ENCODE data around the gene SPATA9. TPM values are rescaled to one million over a fixed set of nuclear protein-coding genes. Genes with fewer than 3 reads are reported as not detected.
A peak's percentile ranks its signal among the peaks of the same experiment; 100 is the strongest.

Gene SPATA9
- total and polyA plus RNA-seq, 9 of the 15 experiments (the other 6 are each of a cell fraction or from before 2014, with no cell fraction given): 0.16 to 5.5 (median 0.39) TPM; not detected in 3

DNA sequence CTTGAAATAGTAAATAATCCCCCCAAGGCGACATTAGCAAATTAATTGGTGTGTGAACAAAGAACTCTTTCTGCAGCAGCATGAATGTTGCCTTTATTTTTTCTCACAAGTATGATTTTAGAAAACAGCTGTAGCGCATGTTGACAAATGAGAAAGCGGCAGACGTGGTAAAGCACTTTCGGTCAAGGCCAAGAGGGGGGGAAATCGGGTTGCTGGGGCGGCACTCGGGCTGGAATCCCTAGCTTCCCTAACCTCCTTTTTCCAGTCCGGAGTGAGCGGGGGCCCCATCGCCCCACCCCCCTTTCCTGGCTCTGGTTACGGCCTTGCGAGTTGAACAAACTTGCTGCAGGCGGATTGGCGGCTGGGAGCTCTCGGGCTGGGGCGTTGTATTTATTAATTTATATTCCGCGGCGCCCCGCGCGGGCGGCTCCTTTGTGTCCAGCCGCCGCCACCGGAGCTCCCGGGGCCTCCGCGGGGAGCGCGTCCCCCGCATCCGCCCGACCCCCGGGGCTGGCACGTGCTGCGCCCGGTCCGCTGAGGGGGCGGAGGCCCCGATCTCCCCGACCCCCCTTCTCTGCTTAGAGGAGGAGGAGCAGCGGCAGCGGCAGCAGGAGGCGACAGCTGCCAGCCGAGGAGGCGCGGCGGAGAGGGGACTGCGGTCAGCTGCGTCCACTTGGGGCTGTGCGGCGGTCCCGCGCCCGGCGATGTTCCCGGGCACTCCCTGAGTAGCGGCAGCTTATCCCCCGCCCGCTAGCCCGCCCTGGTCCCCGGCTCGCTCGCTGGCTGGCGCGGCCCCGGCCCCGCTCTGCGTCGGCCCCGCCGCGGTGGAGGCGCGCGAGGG lies 48.2 kb upstream of the SPATA9 start, which contains the start of gene RHOBTB3 (continued):
- TF ChIP-seq PCBP1 (IDR thresholded peaks at IDR 0.05; ENCODE audit: low read depth, low read length, poor library complexity, severe bottlenecking) (peak; percentile 66), PCBP2 (IDR thresholded peaks at IDR 0.05; ENCODE audit: low read depth, low read length, poor library complexity, severe bottlenecking) (no peak), ZZZ3 (IDR thresholded peaks at IDR 0.05) (no peak), EHMT2 (IDR thresholded peaks at IDR 0.05) (no peak), STAT6 (CRISPR knock-in tag; IDR thresholded peaks at IDR 0.05) (no peak; the same call in 1 of the 2 replicates), ZBTB49 (CRISPR knock-in tag; IDR thresholded peaks at IDR 0.05; ENCODE audit: borderline replicate concordance) (no peak), SMAD3 (CRISPR knock-in tag; conservative IDR thresholded peaks at IDR 0.05) (0 out of 2 replicates have a peak, but pooled peaks have one; percentile 54), NCOA4 (IDR thresholded peaks at IDR 0.05; ENCODE audit: partially characterized antibody) (no peak), ILF3 (IDR thresholded peaks at IDR 0.05; ENCODE audit: borderline replicate concordance) (peak; percentile 30; the same call in 1 of the 2 replicates), TCF3 (CRISPR knock-in tag; IDR thresholded peaks at IDR 0.05) (peak; percentile 12; the same call in 1 of the 2 replicates)
- TF ChIP-seq, protein P1, sequence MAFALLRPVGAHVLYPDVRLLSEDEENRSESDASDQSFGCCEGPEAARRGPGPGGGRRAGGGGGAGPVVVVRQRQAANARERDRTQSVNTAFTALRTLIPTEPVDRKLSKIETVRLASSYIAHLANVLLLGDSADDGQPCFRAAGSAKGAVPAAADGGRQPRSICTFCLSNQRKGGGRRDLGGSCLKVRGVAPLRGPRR (CRISPR knock-in tag; IDR thresholded peaks at IDR 0.05): peak; percentile 17; the same call in 1 of the 2 replicates
- TF ChIP-seq, protein P2, sequence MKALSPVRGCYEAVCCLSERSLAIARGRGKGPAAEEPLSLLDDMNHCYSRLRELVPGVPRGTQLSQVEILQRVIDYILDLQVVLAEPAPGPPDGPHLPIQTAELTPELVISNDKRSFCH (CRISPR knock-in tag; IDR thresholded peaks at IDR 0.05): no peak
- TF ChIP-seq, protein P2 (tag; IDR thresholded peaks at IDR 0.05): no peak
- TF ChIP-seq, protein P3, sequence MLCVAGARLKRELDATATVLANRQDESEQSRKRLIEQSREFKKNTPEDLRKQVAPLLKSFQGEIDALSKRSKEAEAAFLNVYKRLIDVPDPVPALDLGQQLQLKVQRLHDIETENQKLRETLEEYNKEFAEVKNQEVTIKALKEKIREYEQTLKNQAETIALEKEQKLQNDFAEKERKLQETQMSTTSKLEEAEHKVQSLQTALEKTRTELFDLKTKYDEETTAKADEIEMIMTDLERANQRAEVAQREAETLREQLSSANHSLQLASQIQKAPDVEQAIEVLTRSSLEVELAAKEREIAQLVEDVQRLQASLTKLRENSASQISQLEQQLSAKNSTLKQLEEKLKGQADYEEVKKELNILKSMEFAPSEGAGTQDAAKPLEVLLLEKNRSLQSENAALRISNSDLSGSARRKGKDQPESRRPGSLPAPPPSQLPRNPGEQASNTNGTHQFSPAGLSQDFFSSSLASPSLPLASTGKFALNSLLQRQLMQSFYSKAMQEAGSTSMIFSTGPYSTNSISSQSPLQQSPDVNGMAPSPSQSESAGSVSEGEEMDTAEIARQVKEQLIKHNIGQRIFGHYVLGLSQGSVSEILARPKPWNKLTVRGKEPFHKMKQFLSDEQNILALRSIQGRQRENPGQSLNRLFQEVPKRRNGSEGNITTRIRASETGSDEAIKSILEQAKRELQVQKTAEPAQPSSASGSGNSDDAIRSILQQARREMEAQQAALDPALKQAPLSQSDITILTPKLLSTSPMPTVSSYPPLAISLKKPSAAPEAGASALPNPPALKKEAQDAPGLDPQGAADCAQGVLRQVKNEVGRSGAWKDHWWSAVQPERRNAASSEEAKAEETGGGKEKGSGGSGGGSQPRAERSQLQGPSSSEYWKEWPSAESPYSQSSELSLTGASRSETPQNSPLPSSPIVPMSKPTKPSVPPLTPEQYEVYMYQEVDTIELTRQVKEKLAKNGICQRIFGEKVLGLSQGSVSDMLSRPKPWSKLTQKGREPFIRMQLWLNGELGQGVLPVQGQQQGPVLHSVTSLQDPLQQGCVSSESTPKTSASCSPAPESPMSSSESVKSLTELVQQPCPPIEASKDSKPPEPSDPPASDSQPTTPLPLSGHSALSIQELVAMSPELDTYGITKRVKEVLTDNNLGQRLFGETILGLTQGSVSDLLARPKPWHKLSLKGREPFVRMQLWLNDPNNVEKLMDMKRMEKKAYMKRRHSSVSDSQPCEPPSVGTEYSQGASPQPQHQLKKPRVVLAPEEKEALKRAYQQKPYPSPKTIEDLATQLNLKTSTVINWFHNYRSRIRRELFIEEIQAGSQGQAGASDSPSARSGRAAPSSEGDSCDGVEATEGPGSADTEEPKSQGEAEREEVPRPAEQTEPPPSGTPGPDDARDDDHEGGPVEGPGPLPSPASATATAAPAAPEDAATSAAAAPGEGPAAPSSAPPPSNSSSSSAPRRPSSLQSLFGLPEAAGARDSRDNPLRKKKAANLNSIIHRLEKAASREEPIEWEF (CRISPR knock-in tag; IDR thresholded peaks at IDR 0.05): no peak
